Spleen (tissue), 11 donors: ENCODE measurements around the gene UQCRC2. TPM values are rescaled to one million over a fixed set of nuclear protein-coding genes. Genes with fewer than 3 reads are reported as not detected.

Experiments used
- DNase-seq: peaks from one replicate; pipeline ENCODE4 v3.0.0-alpha.2; 2020
- H3K27ac ChIP-seq, 8 donors: fragments of 200-600 bp; sonication (generic) in 7 of 8; 1 replicate in 4 of 8; 2 replicates in 4 of 8; pipeline versions ENCODE4 v1.5.0 to v1.8.0; 2016 to 2021; ENCODE audit warnings: inconsistent platforms in 4 of 8, mild to moderate bottlenecking in 4 of 8, moderate library complexity in 1 of 8
- H3K27me3 ChIP-seq, 7 donors: fragments of 200-600 bp; sonication (generic) in 6 of 7; replicated peaks in 1 of 7; 1 replicate in 4 of 7; 2 replicates in 3 of 7; pipeline versions ENCODE4 v1.5.0 to v1.8.0; 2016 to 2021; ENCODE audit warnings: inconsistent platforms in 3 of 7, mild to moderate bottlenecking in 1 of 7
- H3K36me3 ChIP-seq, 6 donors: fragments of 200-600 bp; sonication (generic) in 5 of 6; 1 replicate in 4 of 6; 2 replicates in 2 of 6; pipeline versions ENCODE4 v1.5.0 to v1.8.0; 2016 to 2021; ENCODE audit warnings: inconsistent platforms in 2 of 6
- H3K4me1 ChIP-seq, 6 donors: fragments of 200-600 bp; sonication (generic) in 5 of 6; 1 replicate in 3 of 6; 2 replicates in 3 of 6; pipeline versions ENCODE4 v1.5.0 to v1.8.0; 2016 to 2021; ENCODE audit warnings: inconsistent platforms in 3 of 6
- H3K4me3 ChIP-seq, 8 donors: fragments of 200-600 bp; sonication (generic) in 7 of 8; 1 replicate in 4 of 8; 2 replicates in 4 of 8; pipeline versions ENCODE4 v1.5.0 to v1.8.0; 2016 to 2021; ENCODE audit warnings: inconsistent platforms in 4 of 8, mild to moderate bottlenecking in 4 of 8, moderate library complexity in 2 of 8
- H3K9me3 ChIP-seq, 8 donors: fragments of 200-600 bp; sonication (generic) in 7 of 8; 1 replicate in 4 of 8; 2 replicates in 4 of 8; pipeline versions ENCODE4 v1.5.0 to v1.8.0; 2016 to 2021; ENCODE audit warnings: inconsistent platforms in 4 of 8
- CTCF ChIP-seq, 11 experiments: fragments of 200-600 bp in 7 of 11; fragments of 450-650 bp in 4 of 11; sonication (generic) in 4 of 11; IDR thresholded peaks in 8 of 11; conservative IDR thresholded peaks in 3 of 11; 1 replicate in 7 of 11; 2 replicates in 4 of 11; pipeline versions ENCODE4 v1.4.0 to v1.8.0; 2016 to 2021; ENCODE audit warnings: antibody characterized with exemption in 11 of 11, inconsistent platforms in 4 of 11, mild to moderate bottlenecking in 1 of 11
- POLR2A ChIP-seq, 3 donors: fragments of 450-650 bp; IDR thresholded peaks; one replicate each; pipeline ENCODE4 v1.5.1; 2017; ENCODE audit warnings: antibody characterized with exemption in 3 of 3, mild to moderate bottlenecking in 1 of 3
- POLR2AphosphoS5 ChIP-seq, 3 donors: sonication (generic); formaldehyde crosslinking; IDR thresholded peaks; one replicate each; pipeline ENCODE4 v1.5.1; 2017; ENCODE audit warnings: antibody characterized with exemption in 3 of 3
- WGBS, 5 donors: extraction: QIAGEN DNeasy Blood & Tissue Kit in 3 of 5; methylation state at CpG; one replicate each; pipeline versions ENCODE4 v1.1.5 to v1.1.7; 2013 to 2018; 5-methylcytosine and 5-hydroxymethylcytosine counted together
- intact Hi-C: fragments of 100-400 bp; cut with DNase I; formaldehyde crosslinking; loops from one replicate; pipeline ENCODE4 v1.15.0; 2023; ENCODE audit warnings: low total_unique reads
- polyA plus RNA-seq, 3 donors: library from polyadenylated mRNA; stranded (reverse); fragments of 200-250 nt; gene quantifications; one replicate each; pipeline ENCODE4 v1.2.1, GENCODE V29; 2013
- total RNA-seq, 7 donors: library from RNA; depleted of rRNA in 3 of 7; stranded (reverse); fragments of >200 nt in 3 of 7; fragmentation: NEBNext Ultra II Directional in 4 of 7; extraction: Animal tissue kit (Norgen Biotek cat#: 25700) in 4 of 7; gene quantifications; one replicate each; pipeline versions ENCODE4 v1.1.0 to v1.2.1, GENCODE V29; 2016 to 2021
- donor health status: healthy with polysubstance abuse.
- donor health status: DM: no; HTN: no; CAD: no; lungs with moderate emphysema.
- donor health status: DM: no; HTN: no; CAD: no.
- donor health status: Bipolar disorder and iron deficiency.
- donor health status: healthy.
- donor health status: DM: no; HTN: no; CAD: no.
- donor health status: DM: yes; HTN: yes; CAD: no.

Gene UQCRC2
- total and polyA plus RNA-seq, 10 donors, result 75.1 to 172 (median 139) TPM

- Histone ChIP-seq H3K27ac (peak overlapping the region in 4 of 8 donors; percentile 24 to 44 (median 34)), H3K9me3 (no peaks in the 10 kb centered on the region), H3K27me3 (no peaks in the 10 kb centered on the region), H3K4me1 (peaks cover 18 to 57% (median 42%) of the 10 kb centered on the region in 6 donors), H3K36me3 (peaks cover 7 to 74% (median 57%) of the 10 kb centered on the region in 6 donors), H3K4me3 (no peak overlapping the region)
- DNase-seq, result no peak
- WGBS, 5 donors, result 36 to 63% (median 56%) methylated on average over 1 of the region's 1 CpG
- intact Hi-C loops, result no loop called here
- no peak for TF ChIP-seq CTCF (IDR thresholded peaks at IDR 0.05 in 8 of 11, conservative IDR thresholded peaks at IDR 0.05 in 3 of 11)
- peak in 1 of 3 donors; percentile 53 for TF ChIP-seq POLR2AphosphoS5 (IDR thresholded peaks at IDR 0.05)
- no peak for TF ChIP-seq POLR2A (IDR thresholded peaks at IDR 0.05)
Measured at GRCh38 chr16:21957714-21958346, 4.7 kb downstream of the UQCRC2 start.

DNA sequence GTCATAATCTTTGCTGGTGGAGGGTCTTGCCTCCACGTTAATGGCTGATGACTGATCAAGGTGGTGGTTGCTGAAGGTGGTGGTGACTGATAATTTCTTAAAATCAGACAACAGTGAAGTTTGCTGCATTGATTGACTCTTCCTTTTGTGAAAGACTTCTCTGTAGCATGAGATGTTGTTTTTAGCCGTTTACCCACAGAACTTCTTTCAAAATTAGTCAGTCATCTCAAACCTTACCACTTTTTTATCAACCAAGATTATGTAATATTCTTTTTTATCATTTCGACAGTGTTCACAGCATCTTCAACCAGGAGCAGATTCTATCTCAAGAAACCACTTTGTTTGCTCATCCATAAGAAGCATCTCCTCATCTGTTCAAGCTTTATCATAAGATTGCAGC lies 5.9 kb downstream of the UQCRC2 start:
- H3K36me3 ChIP-seq, result peaks cover 12 to 86% (median 69%) of the 10 kb centered on the region in 6 donors
- H3K27ac ChIP-seq, result no peak overlapping the region
- no peak for DNase-seq
- TF ChIP-seq POLR2A (IDR thresholded peaks at IDR 0.05) (no peak), POLR2AphosphoS5 (IDR thresholded peaks at IDR 0.05) (no peak)
- no peaks in the 10 kb centered on the region for H3K9me3 ChIP-seq
- H3K27me3 ChIP-seq, result no peaks in the 10 kb centered on the region
- H3K4me3 ChIP-seq, result no peak overlapping the region
- intact Hi-C loops, result no loop called here
- 48 to 79% (median 64%) methylated on average over 3 of the region's 3 CpGs for whole genome bisulfite sequencing, 5 donors
- peaks cover 15 to 51% (median 39%) of the 10 kb centered on the region in 6 donors for H3K4me1 ChIP-seq

GRCh38 chr16:21962475-21962874 lies 9.3 kb downstream of the UQCRC2 start:
- DNase-seq, result no peak
- WGBS, 5 donors, result 88 to 93% (median 91%) methylated on average over 5 of the region's 5 CpGs
- TF ChIP-seq CTCF (IDR thresholded peaks at IDR 0.05 in 8 of 11, conservative IDR thresholded peaks at IDR 0.05 in 3 of 11), result no peak
- TF ChIP-seq POLR2AphosphoS5 (IDR thresholded peaks at IDR 0.05), result no peak
- no peak for TF ChIP-seq POLR2A (IDR thresholded peaks at IDR 0.05)

DNA sequence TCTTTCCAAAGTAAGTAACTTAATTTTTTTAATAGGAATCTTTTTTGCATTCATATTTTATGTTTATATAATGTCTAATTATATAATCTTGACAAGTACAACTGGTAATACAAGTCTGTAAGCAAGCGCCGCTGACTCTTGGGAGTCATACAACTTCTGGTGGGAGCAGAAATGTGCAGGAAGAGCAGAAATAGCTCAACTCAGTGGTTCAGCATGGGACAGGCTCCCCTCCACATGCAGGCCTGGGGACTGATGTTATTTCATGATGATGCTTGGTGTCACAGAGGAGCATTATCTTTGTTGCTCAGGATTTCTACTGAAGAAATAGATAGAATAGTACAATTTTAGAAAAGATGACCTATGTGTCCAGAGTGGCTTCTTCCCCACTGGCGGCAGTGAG lies 10.7 kb downstream of the UQCRC2 start:
- 94 to 98% (median 97%) methylated on average over 3 of the region's 3 CpGs for WGBS, 5 donors
- H3K36me3 ChIP-seq, result peaks cover 12 to 100% (median 99%) of the 10 kb centered on the region in 6 donors

More at GRCh38 chr16:21962475-21962874, 9.3 kb downstream of the UQCRC2 start:
- intact Hi-C loops, result no loop called here
- Histone ChIP-seq H3K36me3 (peaks cover 12 to 100% (median 98%) of the 10 kb centered on the region in 6 donors), H3K9me3 (no peaks in the 10 kb centered on the region), H3K4me3 (no peak overlapping the region), H3K27me3 (no peaks in the 10 kb centered on the region), H3K27ac (no peak overlapping the region), H3K4me1 (peaks cover 0 to 17% (median 8%) of the 10 kb centered on the region in 6 donors)

More for the DNA sequence above, 10.7 kb downstream of the UQCRC2 start:
- no peak for TF ChIP-seq CTCF (IDR thresholded peaks at IDR 0.05 in 8 of 11, conservative IDR thresholded peaks at IDR 0.05 in 3 of 11)
- no peak for TF ChIP-seq POLR2AphosphoS5 (IDR thresholded peaks at IDR 0.05)
- no peak for TF ChIP-seq POLR2A (IDR thresholded peaks at IDR 0.05)
- no peaks in the 10 kb centered on the region for H3K9me3 ChIP-seq
- peaks cover 0 to 2% (median 0%) of the 10 kb centered on the region in 6 donors for H3K4me1 ChIP-seq
- no peak overlapping the region for H3K27ac ChIP-seq
- intact Hi-C loops, result no loop called here
- H3K4me3 ChIP-seq, result no peak overlapping the region
- DNase-seq, result no peak
- H3K27me3 ChIP-seq, result no peaks in the 10 kb centered on the region
